IPS-11a (cell line): ENCODE data around the gene SPRING1.

Experiments
- H3K4me3 ChIP-seq: one replicate; pipeline ENCODE4 v1.5.1; 2013; ENCODE audit warnings: low read depth, low read length, control low read depth

The SPRING1 gene

DNA sequence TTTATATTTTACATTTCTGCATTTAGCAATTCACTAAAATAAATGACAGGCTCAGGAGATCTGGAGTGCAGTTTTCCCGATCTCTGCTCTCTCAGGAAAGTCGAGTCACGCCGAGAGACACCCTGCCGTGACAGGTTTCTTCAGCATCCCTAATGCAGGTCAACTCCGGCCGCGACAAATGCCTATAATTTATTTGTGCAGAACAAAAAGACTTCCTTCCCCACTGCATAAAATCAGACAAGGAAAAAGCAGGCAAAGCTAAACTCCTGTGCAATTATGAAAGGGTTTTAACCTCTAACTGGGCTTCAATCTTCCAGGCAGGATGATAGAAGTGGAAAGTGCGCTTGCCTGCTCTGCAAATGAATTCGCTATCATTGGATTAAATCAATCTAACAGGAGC lies 28.1 kb downstream of the SPRING1 start:
- no peak overlapping the region for H3K4me3 ChIP-seq

DNA sequence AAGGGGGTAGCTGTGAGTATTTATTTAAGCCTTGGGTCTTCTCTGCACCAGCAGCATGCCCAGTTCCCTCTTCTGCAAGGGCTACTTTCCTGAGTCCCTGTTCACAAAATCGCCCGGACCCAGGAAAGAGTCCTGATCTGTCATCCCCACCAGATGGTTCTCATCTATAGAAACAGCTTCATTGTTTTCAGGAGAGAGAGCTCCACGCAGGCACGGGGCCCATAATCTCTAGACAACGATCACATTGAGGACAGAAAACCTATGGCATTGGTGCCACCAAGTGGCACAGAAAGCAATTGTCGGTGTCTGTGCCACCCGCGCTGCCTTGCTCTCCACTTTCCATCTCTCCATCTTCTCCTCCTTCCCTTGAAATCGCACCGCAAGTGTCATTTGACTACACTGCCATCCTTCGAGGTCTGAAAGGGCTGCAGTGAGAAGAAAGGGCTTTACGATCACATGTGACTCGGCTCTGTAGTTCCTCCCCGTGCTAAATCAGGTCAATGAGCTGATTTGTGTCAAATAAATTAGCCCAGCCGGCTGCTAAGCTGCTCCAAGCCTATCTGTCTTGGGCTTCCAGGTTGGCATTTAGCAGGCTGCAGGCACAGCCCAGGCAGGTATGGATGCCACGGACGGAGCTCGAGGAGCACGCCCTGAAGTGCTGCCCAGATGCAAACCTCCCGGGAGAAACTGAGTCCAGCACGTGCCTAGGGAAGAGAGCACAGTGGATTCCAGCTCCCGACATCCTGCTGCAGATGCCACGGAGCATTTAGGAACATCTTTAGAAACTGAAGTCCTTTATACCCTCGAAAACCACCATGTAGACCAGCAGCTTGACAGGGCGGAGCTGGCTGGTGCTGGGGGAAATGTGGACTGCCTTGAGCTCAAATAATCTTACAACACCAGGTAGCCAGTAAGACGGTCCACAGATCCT lies 28.8 kb downstream of the SPRING1 start:
- H3K4me3 ChIP-seq: no peak overlapping the region

DNA sequence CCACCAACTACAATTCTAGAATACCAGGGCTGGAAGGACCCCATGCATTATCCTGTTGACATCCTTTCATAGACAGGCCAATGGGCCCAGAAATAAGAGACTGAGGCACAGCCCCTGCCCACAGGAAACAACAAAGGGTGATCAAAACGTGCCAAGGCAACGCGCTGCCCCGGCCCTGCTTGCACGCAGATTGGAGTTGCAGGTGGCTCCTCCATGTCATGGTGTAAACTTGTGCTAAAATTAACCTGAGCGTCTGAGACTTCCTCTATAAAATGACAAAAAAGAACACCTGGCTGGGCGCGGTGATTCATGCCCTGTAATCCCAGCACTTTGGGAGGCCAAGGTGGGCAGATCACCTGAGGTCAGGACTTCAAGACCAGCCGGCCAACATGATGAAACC lies 30.1 kb downstream of the SPRING1 start:
- H3K4me3 ChIP-seq: no peak overlapping the region

DNA sequence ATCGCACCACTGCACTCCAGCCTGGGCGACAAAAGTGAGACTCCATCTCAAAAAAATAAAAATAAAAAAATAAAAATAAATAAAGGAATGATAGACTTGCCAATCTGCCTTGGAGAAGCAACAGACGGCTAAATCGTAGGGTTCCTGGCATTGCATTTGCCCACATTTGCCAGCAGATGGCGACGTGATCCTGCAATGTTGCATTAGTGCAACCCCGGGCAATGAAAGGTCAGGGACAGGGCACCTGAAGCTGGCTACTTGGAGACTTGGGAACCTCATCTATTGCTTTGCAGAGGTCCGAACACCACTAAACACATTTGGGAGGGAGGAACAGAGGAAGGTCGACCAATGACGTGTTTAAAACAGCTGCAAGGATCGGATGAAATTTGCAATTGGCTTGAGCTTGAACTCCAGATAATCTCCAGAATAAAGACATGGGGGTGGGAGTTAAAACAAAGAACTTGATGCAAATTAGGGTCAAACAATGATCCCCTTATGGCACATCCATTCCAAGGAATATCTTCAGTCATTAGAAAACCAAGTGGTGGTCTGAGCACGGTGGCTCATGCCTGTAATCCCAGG lies 34.6 kb downstream of the SPRING1 start:
- no peak overlapping the region for H3K4me3 ChIP-seq

DNA sequence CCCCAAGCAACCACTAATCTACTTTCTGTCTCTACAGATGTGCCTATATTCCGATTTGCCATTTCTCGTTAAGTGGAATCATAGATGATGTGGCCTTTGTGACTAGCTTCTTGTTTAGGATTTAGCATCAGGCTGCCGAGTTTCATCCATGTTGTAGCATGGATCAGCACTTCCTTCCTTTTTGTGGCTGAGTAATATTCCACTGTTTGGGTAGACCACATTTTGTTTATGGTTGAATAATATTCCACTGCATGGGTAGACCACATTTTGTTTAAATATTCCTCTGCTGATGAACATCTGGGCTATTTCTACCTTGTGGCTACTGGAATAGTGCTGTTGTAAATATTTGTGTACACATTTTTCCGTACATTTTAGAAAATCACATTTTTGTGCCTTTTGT lies 36.4 kb downstream of the SPRING1 start:
- no peak overlapping the region for H3K4me3 ChIP-seq

DNA sequence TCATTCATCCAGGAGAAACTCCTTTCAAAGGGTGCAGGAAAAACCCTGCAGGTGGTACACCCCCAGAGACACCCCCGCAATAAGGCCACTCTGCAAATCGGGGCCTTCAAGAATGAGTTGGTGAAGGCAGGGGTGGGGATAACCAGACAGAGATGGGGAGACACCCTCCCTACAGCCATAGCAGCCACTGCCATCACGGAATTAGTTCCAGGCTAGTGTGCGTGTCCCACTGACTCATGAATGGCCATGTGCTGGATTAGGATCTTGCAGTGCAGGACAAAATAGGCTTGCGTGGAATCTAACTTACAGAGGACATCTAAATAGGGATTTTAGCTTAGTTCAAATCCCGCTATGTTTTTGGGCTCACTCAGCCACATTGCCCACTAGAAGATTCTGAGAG lies 37.8 kb downstream of the SPRING1 start:
- H3K4me3 ChIP-seq: no peak overlapping the region

DNA sequence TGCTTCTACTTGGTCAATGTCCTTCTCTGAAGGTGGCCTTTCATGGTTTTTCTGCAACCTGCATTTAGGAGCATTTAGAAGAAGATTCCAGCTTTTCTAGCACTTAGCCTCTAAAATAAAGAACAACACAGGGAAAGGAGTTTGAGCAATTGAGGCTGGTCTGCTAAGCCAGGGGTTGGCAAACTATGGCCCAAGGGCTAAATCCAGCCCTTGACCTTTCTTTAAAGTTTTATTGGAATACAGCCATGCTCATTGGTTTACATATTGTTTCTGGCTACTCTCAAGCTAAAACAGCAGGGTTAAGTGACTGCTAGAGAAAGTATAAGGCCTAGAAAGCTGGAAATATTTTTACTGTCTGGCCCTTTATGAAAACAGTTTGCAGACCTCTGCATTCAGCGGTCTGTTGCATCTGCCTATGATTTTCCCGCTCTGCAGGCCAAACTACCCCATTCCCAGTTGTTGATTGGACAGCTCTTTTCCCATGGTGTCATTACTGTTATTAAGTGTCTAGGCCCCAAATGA lies 39.3 kb downstream of the SPRING1 start:
- H3K4me3 ChIP-seq: no peak overlapping the region

DNA sequence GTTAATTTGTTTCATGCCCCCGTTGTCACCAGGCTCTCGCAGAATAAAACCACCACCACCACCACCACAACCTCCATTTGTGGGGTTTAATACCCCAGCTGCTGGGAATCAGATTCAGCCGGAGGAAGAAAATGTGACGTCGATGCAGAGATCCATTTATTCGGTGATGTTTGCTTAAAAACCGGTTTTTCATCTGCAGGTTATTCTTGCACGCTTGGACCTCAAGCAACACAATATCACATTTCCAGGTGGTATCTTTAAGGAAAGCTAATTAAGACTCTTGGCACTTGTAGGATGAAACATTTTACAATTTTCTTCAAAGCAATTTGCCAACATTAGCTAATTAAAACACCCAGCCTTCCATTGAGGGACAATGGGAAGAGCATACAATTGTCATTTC lies 39.8 kb downstream of the SPRING1 start:
- no peak overlapping the region for H3K4me3 ChIP-seq

DNA sequence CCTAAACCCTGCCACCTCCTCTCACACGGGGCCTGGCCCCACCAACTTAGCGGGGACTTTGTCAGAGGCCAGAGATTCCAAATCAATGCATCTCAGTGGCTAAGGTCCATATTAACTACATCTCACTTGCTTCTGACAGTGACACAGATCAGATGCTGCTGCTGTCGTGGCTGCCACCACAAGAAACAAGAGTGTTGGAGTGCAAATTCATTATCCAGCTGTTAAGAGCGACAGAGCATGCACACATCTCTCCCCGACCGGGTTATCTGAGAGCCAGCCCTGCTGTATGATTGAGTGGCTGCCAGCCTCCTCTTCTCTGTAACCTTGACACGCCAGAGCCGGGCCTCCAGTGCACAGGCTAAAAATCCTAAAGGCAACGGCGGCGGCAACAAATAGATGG lies 40.2 kb downstream of the SPRING1 start:
- no peak overlapping the region for H3K4me3 ChIP-seq

DNA sequence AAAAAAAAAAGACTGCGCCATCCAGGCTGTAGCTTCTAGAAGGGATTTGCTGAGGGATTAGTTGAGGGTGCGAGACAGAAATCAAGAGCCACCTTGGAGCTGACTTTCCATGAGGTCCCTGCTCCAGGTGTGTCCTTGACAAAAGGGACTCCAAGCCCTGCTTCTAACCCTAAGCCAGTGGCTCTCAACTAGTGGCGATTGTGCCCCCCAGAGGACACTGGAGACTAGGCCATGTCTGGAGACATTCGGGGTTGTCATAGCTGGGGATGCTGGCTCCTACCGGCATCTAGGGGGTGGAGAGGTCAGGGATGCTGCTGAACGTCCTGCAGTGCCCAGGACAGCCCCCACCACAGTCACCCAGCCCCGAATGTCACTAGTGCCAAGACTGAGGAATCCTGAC lies 40.6 kb downstream of the SPRING1 start:
- H3K4me3 ChIP-seq: no peak overlapping the region

DNA sequence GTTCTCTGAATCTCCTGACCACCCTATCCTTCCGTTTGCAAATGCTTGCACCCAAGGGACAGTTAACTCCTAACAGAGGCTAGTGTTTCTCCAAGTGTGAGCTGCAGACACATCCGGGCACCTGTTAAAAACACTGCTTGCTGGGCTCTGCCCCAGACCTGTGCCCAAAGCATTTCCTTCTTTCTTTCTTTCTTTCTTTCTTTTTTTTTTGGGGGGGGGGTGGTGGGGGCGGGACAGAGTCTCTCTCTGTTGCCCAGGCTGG lies 42.5 kb downstream of the SPRING1 start:
- H3K4me3 ChIP-seq: no peak overlapping the region

DNA sequence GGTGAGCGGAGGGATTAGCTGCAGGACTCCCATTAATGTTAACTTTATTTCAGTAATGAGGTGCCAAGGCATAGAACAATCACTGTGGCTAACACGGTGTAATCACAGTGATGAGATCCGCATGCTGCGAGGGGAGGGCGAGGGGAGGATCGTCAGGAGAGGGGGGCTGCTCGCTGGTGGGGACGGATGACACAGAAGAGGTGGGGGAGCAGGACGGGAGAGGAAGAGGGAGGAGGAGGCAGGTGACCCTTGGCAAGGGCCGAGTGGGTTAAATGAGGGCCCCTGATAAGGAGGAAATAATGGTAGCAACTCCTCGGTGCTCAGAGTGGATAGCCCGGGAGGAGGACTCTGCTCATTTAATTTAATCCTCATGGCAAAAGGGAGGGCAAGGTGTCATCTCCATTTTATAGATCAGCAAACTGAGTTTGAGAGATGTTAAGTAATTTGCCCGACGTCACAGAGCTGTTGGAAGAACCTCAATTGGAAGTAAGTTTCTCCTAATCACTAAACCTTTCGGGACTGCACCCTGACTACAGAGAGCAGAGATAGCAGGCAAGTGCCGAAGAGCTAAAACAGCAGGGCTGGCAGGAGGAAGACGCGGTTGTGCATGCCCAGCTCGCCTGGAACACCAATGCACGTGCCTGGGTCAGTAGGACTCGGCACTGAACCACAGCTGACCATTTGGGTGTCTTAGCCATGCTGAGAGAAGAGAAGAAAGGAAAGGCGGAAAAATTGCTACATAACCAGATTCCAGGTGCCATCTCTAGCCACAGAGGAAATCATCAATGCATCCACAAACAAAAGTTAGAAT lies 43.0 kb downstream of the SPRING1 start:
- H3K4me3 ChIP-seq: no peak overlapping the region

DNA sequence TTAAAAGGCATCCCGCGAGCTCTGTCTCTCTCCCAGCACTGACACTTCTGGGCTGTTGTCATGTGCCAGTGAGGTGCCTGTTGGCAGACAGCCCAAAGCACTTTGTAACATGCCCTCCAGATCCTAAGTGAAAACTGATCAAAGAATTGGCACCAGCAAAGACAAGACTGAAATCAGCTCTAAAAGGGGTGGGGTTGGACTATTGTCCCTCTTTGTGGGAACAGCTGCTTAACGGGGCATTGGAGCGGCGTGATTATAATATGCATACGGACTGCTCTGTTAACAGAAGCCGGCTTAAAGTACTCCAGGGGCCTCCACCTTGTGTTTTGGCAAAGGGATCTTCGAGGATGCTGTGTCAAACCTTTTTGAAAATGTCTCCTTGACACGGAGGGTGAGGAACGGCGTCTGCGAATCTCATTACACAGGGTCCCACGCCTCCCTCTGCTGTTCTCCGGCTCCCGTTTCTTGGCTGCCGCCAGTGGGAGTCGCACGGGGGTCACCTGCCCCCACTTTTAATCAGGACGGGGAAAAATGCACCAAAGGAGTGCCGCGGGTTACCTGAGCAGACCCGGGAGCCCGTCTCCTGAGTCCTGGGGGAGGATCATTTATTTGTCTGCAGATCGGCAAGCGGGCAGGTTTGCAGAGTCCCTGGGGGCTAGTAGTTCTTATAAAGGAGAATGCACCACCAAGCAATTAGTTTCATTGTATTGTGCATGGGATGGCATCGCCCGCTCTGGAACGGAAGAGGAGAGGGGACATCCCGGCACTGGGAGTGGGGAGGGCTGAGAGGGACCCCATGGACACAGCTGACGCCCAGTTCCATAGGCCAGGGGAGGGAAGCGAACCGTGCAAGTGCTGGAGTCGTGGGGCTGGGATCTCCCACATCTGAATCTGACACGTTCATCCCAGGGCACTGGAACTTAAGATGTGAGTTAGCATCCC lies 44.3 kb downstream of the SPRING1 start:
- no peak overlapping the region for H3K4me3 ChIP-seq

DNA sequence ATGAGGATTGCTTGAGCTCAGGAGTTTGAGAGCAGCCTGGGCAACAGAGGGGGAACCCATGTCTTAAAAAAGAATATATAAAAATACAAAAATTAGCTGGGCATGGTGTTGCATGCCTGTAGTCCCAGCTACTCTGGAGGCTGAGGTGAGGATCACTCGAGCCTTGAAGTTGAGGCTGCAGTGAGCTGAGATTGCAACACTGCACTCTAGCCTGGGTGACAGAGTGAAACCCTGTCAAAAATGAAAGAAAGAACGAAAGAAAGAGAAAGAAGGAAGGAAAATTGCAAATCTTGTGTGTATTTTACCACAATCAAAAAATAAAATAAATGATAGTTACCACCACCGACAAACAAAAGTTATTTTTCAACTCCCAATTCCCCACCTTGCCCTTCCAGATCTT lies 45.3 kb downstream of the SPRING1 start:
- H3K4me3 ChIP-seq: no peak overlapping the region

DNA sequence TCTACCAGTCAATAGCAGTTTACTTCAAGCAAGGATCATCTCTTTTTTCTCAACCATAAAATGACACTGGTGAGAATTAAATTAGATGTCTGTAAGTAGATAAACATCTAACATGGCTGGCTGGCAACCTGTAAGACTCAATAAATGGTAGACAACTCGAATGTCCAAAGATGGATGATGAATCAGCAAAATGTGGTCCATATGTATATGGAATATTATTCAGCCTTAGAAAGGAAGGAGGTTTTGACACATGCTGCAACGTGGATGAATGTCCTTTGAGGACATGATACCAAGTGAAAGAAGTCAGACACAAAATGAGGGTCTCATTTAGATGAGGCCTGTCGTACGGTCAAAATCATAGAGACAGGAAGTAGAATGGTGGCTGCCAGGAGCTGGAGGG lies 46.2 kb downstream of the SPRING1 start:
- no peak overlapping the region for H3K4me3 ChIP-seq

DNA sequence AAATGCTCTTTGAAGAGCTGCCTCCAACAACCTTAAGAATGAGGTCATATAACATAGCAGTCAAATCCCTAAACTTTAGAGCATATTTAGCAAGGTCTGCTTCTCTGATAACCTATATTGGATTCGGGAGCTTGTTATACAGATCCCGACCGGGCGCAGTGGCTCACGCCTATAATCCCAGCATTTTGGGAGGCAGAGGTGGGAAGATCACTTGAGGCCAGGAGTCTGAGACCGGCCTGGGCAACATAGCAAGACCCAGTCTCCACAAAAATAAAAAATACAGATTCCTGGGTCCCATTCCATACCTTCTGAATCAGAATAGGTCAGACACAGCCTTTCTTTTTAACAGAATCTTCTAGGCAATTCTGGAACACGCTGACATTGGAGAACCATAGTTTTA lies 46.7 kb downstream of the SPRING1 start:
- H3K4me3 ChIP-seq: no peak overlapping the region

DNA sequence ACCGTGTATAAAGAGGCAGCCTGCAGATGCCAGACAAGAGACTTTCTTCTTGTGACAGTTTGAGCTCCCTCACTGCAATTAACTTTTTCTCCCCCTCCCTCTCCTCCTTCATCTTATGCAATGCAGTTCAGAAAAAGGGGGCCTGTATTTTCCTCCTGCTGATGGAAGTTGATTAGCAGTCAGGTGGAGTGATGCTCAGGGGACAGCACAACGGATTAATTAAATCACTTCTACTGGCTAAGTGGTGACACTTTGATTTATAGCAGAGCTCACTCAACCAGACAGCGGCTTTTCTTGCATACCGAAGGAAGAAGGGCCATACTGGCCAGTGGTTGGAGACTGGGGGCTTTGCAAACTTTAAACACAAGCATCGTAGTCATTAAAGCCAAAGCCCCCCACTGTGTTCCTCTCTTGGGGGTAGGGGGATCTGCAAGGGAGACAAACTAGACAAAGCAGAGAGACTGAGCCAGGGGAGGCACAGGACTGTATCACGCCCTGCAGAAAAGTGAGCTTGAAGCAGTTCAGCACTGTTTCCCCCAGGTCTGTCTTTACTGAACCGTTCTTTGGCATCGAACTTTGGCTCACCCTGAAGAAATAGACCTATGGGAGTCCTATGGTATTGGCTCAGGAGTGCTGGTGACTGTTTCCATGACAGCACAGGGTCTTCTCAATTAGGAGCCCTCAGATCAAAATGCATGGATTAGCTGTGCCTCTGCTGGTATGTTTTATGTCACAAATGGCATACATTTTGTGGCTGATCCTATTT lies 47.7 kb downstream of the SPRING1 start:
- H3K4me3 ChIP-seq: no peak overlapping the region

DNA sequence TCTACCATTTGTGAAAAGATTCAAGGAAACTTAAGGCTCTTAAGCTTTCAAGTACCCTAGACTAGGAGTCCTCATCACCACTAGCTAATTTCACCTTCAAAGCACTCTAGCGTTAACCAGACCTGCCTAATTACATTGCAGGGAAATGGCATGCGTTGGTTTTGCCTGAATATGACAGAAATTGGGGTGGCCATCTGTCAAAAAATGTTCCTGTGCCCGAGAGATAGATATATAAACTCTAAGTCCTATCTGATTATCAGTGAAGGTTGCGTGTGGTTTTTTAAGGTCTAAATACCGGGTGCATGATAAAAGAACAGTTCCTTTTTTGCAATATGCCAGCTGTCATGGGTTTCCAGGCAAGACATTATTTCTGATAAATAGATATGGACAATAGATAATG lies 48.3 kb downstream of the SPRING1 start:
- no peak overlapping the region for H3K4me3 ChIP-seq
